Measurements from ENCODE around the gene DST. TPM values are rescaled to one million over a fixed set of nuclear protein-coding genes. Genes with fewer than 3 reads are reported as not detected.

DST gene
- 10 to 100 TPM; 20.1 to 91.7 (median 36.9) TPM for polyA plus RNA-seq

GRCh38 chr6:56642366-56643261, at the start of gene DST:
Gene DST, minus strand, starts transcription at chr6:56642889.
- H3K27ac ChIP-seq (ENCODE audit: low read depth, low read length) = no peak within 1 kb of the TSS
- 75 to 79% (median 79%) methylated on average over 7 of the region's 7 CpGs for WGBS, 3 donors

- 51 to 83% (median 54%) methylated on average over 1 of the region's 1 CpG for WGBS, 3 donors
- H3K27ac ChIP-seq (ENCODE audit: low read depth, low read length) = no peak overlapping the region
Observed at GRCh38 chr6:56691814-56692213, 49.1 kb upstream of the DST start.

- 57 to 95% (median 88%) methylated on average over 2 of the region's 2 CpGs for WGBS, 3 donors
- no peak overlapping the region for H3K27ac ChIP-seq (ENCODE audit: low read depth, low read length)
Observed at GRCh38 chr6:56691286-56691595, 48.6 kb upstream of the DST start.

- no peak overlapping the region for H3K27ac ChIP-seq (ENCODE audit: low read depth, low read length)
- 43 to 66% (median 58%) methylated on average over 4 of the region's 4 CpGs for WGBS, 3 donors
Observed at GRCh38 chr6:56690519-56691285, 48.0 kb upstream of the DST start.

- H3K27ac ChIP-seq (ENCODE audit: low read depth, low read length) = no peak overlapping the region
- 68 to 98% (median 96%) methylated on average over 1 of the region's 1 CpG for WGBS, 3 donors
Observed at GRCh38 chr6:56689663-56690062, 47.0 kb upstream of the DST start.

GRCh38 chr6:56689114-56689513, 46.4 kb upstream of the DST start:
- H3K27ac ChIP-seq (ENCODE audit: low read depth, low read length) = no peak overlapping the region
- WGBS, 3 donors = 64 to 83% (median 71%) methylated on average over 3 of the region's 3 CpGs

GRCh38 chr6:56688521-56688920, 45.8 kb upstream of the DST start:
- no peak overlapping the region for H3K27ac ChIP-seq (ENCODE audit: low read depth, low read length)
- WGBS, 3 donors = 65 to 93% (median 88%) methylated on average over 2 of the region's 2 CpGs

GRCh38 chr6:56687551-56687950, 44.9 kb upstream of the DST start:
- no peak overlapping the region for H3K27ac ChIP-seq (ENCODE audit: low read depth, low read length)

GRCh38 chr6:56686429-56686828, 43.7 kb upstream of the DST start:
- 59 to 95% (median 95%) methylated on average over 2 of the region's 2 CpGs for WGBS, 3 donors
- no peak overlapping the region for H3K27ac ChIP-seq (ENCODE audit: low read depth, low read length)

More at GRCh38 chr6:56687551-56687950, 44.9 kb upstream of the DST start:
- 82 to 92% (median 87%) methylated on average over 1 of the region's 1 CpG for WGBS, 3 donors

GRCh38 chr6:56685994-56686393, 43.3 kb upstream of the DST start:
- 61 to 91% (median 87%) methylated on average over 2 of the region's 2 CpGs for WGBS, 3 donors
- no peak overlapping the region for H3K27ac ChIP-seq (ENCODE audit: low read depth, low read length)

- 78 to 94% (median 92%) methylated on average over 8 of the region's 8 CpGs for WGBS, 3 donors
Observed at GRCh38 chr6:56685102-56685733, 42.5 kb upstream of the DST start.

GRCh38 chr6:56684342-56685101, 41.8 kb upstream of the DST start:
- WGBS, 3 donors = 86 to 95% (median 91%) methylated on average over 7 of the region's 7 CpGs
- H3K27ac ChIP-seq (ENCODE audit: low read depth, low read length) = no peak overlapping the region

More at GRCh38 chr6:56685102-56685733, 42.5 kb upstream of the DST start:
- no peak overlapping the region for H3K27ac ChIP-seq (ENCODE audit: low read depth, low read length)

- no peak overlapping the region for H3K27ac ChIP-seq (ENCODE audit: low read depth, low read length)
- 75 to 91% (median 85%) methylated on average over 1 of the region's 1 CpG for WGBS, 3 donors
Observed at GRCh38 chr6:56683882-56684281, 41.2 kb upstream of the DST start.

- H3K27ac ChIP-seq (ENCODE audit: low read depth, low read length) = no peak overlapping the region
- 74 to 95% (median 91%) methylated on average over 1 of the region's 1 CpG for WGBS, 3 donors
Observed at GRCh38 chr6:56682635-56683034, 39.9 kb upstream of the DST start.

- H3K27ac ChIP-seq (ENCODE audit: low read depth, low read length) = no peak overlapping the region
Observed at GRCh38 chr6:56677559-56677958, 34.9 kb upstream of the DST start.

GRCh38 chr6:56671651-56672461, 29.2 kb upstream of the DST start:
- H3K27ac ChIP-seq (ENCODE audit: low read depth, low read length) = no peak overlapping the region
- WGBS, 3 donors = 35 to 48% (median 42%) methylated on average over 6 of the region's 6 CpGs

- WGBS, 3 donors = 65 to 86% (median 86%) methylated on average over 1 of the region's 1 CpG
- H3K27ac ChIP-seq (ENCODE audit: low read depth, low read length) = no peak overlapping the region
Observed at GRCh38 chr6:56671160-56671559, 28.5 kb upstream of the DST start.

- 85 to 93% (median 93%) methylated on average over 2 of the region's 2 CpGs for WGBS, 3 donors
- no peak overlapping the region for H3K27ac ChIP-seq (ENCODE audit: low read depth, low read length)
Observed at GRCh38 chr6:56669041-56669440, 26.4 kb upstream of the DST start.
